ENCODE measurements around the gene TP63.

The TP63 gene

DNA sequence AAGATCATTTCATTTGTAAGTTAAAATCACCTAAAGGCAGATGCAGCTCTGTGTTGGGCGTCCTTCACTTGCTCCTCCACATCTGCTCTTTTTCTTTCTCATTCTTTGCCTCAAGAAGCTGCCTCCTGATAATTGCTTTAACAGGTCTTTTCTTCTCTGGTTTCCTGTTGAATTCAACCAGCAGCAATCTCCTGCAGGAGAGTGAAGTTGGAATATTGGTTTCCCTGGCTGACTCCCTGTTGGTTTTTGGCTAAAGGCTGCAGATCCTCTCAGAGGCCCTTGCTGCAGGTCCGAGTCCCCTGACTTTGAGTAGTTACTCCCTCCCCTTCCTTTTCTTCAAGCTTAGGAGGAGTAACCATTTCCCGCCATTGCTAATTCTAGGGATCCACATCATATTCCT is 4.2 kb downstream of the TP63 start:
- TF ChIP-seq, protein P1, sequence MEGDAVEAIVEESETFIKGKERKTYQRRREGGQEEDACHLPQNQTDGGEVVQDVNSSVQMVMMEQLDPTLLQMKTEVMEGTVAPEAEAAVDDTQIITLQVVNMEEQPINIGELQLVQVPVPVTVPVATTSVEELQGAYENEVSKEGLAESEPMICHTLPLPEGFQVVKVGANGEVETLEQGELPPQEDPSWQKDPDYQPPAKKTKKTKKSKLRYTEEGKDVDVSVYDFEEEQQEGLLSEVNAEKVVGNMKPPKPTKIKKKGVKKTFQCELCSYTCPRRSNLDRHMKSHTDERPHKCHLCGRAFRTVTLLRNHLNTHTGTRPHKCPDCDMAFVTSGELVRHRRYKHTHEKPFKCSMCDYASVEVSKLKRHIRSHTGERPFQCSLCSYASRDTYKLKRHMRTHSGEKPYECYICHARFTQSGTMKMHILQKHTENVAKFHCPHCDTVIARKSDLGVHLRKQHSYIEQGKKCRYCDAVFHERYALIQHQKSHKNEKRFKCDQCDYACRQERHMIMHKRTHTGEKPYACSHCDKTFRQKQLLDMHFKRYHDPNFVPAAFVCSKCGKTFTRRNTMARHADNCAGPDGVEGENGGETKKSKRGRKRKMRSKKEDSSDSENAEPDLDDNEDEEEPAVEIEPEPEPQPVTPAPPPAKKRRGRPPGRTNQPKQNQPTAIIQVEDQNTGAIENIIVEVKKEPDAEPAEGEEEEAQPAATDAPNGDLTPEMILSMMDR (IDR thresholded peaks at IDR 0.05), result no peak
- no peak for TF ChIP-seq ZFX (IDR thresholded peaks at IDR 0.05; ENCODE audit: borderline replicate concordance)
- no peak overlapping the region for H3K27ac ChIP-seq

DNA sequence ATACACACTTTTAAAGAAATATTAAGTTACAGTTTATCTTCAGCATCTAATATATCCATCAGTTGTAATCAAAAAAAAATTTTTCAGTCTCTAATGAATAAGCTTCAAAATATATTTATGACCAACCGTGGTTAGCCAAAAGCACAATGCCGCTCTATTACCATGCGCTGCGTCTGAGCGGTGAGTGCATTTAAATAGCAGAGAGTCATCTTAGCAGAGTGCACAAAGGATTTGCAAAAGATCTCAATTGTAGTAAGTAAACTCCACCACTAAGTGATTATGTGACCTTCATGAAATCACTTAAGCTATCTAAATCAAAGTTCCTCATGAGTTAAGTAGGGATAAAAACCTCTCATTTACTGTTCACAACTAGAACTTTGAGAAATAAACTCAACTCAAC is 4.9 kb downstream of the TP63 start:
- no peak overlapping the region for H3K27ac ChIP-seq
- no peak for TF ChIP-seq ZFX (IDR thresholded peaks at IDR 0.05; ENCODE audit: borderline replicate concordance)

DNA sequence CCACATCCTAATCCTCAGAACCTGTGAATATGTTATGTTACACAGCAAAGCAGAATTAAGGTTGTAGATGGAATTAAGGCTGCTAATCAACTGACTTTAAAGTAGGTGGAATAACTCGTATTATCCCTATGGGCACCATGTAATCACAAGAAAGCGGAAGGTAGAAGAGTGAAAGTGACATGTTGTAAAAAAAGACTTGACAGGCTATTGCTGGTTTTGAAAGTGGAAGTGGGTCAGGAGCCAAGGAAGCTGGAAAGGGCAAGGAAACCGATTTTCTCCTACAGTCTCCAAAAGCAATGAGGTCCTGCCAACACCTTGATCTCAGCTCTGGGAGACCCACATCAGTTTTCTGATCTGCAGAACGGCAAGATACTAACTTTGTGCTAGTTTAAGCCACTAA is 6.6 kb downstream of the TP63 start:
- no peak overlapping the region for H3K27ac ChIP-seq
- TF ChIP-seq ZFX (IDR thresholded peaks at IDR 0.05; ENCODE audit: borderline replicate concordance), result no peak
- TF ChIP-seq, protein P1 (IDR thresholded peaks at IDR 0.05), result no peak

DNA sequence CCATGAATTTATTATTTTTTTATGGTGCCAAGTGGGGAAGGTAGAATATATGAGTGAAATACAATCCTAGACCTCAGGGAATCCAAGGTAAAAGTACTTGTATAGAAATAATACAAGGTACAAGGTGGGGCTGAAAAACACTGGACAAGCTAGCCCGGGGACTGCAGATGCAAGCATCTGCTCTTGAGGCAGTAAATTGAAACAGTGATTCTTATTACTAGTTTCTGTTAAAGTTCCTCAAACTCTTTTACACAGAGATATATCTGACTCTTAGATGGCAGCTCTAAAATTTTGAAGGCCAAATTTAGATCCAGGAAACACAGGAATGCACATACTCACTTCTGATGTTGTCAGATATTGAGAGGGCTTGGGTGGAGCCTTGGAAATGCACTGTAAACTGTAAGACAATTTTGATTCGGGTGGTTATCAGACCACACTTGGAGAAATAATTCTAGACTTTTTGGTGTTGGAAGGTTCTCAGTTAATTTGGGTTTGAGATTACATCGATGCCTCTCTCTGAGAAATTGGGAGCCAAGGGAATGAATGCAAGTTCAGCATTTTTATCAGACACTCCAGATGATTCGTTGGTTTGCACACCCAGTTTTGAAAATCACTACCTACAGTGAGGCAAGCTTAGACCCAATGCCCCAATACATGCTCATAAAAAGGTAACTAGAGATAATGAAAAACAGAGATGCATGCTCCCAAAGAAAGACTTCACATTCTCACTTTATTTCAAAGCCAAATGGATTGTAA is 7.3 kb downstream of the TP63 start:
- no peak for TF ChIP-seq ZFX (IDR thresholded peaks at IDR 0.05; ENCODE audit: borderline replicate concordance)
- TF ChIP-seq, protein P1 (IDR thresholded peaks at IDR 0.05), result no peak

DNA sequence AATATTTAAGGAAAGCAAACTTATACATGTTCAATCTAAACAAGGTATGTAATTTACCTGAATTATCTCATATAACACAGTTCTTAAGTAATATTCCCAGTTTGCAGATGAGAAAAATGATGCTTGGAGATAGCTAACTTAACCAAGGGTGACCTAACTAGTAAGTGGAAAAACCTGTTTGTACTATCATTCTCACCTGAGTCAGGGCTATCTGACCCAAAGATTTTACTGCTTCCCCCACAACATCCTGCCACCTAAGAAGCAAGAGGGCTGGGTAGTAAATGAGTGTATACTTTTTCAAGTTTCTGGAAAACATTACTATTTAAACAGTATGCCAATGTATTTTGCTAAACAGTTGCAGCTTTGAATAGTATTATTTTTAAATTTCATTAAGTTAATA is 10.6 kb downstream of the TP63 start:
- no peak overlapping the region for H3K27ac ChIP-seq
- TF ChIP-seq ZFX (IDR thresholded peaks at IDR 0.05; ENCODE audit: borderline replicate concordance), result no peak
- TF ChIP-seq, protein P1 (IDR thresholded peaks at IDR 0.05), result no peak

More for the DNA sequence above, 7.3 kb downstream of the TP63 start:
- no peak overlapping the region for H3K27ac ChIP-seq

DNA sequence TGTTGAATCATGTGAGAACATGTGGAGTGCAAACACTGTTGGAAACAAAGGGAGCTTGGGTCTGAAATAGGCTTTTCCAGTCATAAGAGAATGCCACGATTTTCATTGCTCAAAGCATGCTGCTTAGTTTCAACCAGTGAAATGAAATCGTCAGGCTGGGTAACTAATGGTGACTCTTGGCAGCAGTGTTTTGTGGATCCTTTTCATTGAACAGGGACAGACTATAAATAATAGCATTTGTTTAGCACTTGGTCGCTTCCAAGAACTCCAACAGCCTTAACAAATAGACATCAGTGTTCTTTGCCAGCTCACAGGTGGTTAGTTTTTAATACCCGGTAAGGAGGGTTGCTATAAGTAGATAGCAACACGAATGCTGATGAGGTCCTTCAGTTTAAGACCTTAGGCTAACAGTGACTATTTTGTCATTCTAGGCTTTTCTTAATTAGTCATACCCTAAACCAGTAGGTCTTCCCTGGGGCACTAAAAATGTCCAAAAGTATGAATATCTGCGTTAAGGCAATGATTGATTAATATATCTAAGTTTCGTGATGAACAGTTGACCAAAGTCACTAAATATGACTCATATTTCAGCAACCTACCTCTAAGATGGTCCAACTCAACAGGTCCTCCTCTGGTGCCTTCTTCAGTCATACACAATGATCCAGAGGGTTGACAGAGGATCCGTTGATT is 15.8 kb downstream of the TP63 start:
- no peak overlapping the region for H3K27ac ChIP-seq
- no peak for TF ChIP-seq ZFX (IDR thresholded peaks at IDR 0.05; ENCODE audit: borderline replicate concordance)
- TF ChIP-seq, protein P1 (IDR thresholded peaks at IDR 0.05), result no peak

DNA sequence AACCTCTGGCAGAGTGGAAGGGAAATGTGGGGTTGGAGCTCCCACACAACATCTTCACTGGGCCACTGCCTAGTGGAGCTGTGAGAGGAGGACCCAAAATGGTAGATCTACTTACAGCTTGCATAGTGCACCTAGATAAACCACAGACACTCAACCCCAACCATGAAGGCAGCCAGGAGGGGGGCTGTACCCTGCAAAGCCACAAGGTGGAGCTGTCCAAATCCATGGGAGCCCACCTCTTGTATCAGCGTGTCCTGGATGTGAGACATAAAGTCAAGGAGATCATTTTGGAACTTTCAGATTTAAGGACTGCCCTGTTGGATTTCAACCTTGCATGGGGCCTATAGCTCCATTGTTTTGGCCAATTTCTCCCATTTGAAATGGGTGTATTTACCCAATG is 20.9 kb downstream of the TP63 start:
- TF ChIP-seq, protein P1 (IDR thresholded peaks at IDR 0.05), result peak; percentile 70
- no peak for TF ChIP-seq ZFX (IDR thresholded peaks at IDR 0.05; ENCODE audit: borderline replicate concordance)
- H3K27ac ChIP-seq, result no peak overlapping the region
